Thyroid gland (tissue), 4 donors: ENCODE results near the gene ARL6IP4. TPM values are rescaled to one million over a fixed set of nuclear protein-coding genes. Genes with fewer than 3 reads are reported as not detected.

Experiments
- DNase-seq, 2 donors: peaks; one replicate each; pipeline ENCODE4 v3.0.0-alpha.2; 2019
- H3K27ac ChIP-seq, 3 donors: fragments of 200-600 bp; sonication (generic); 1 replicate in 2 of 3; 2 replicates in 1 of 3; pipeline ENCODE4 v1.5.1; 2016 to 2019; ENCODE audit warnings: mild to moderate bottlenecking in 1 of 3, moderate library complexity in 1 of 3
- H3K27me3 ChIP-seq: fragments of 200-600 bp; sonication (generic); one replicate; pipeline ENCODE4 v1.5.1; 2019
- H3K36me3 ChIP-seq, 2 donors: fragments of 200-600 bp; sonication (generic); one replicate each; pipeline ENCODE4 v1.5.1; 2016 to 2019
- H3K4me1 ChIP-seq, 2 donors: fragments of 200-600 bp; sonication (generic); one replicate each; pipeline ENCODE4 v1.5.1; 2017 to 2019
- H3K4me3 ChIP-seq, 3 donors: fragments of 200-600 bp; sonication (generic); replicated peaks in 1 of 3; 1 replicate in 2 of 3; 2 replicates in 1 of 3; pipeline ENCODE4 v1.5.1; 2016; ENCODE audit warnings: mild to moderate bottlenecking in 1 of 3
- H3K9me3 ChIP-seq: fragments of 200-600 bp; sonication (generic); one replicate; pipeline ENCODE4 v1.5.1; 2017
- POLR2A ChIP-seq, 2 donors: fragments of 450-650 bp; IDR thresholded peaks; one replicate each; pipeline ENCODE4 v1.6.1; 2017; ENCODE audit warnings: antibody characterized with exemption in 2 of 2, mild to moderate bottlenecking in 2 of 2, moderate library complexity in 1 of 2
- WGBS, 2 donors: methylation state at CpG; one replicate each; pipeline ENCODE4 v1.1.5; 2017; 5-methylcytosine and 5-hydroxymethylcytosine counted together
- intact Hi-C: fragments of 100-400 bp; cut with DNase I; formaldehyde crosslinking; loops from one replicate; pipeline ENCODE4 v1.15.1; 2023
- total RNA-seq, 4 donors: library from RNA; depleted of rRNA; stranded (reverse); fragments of >200 nt; gene quantifications; one replicate each; pipeline ENCODE4 v1.2.3, GENCODE V29; 2016
- TF ChIP-seq, protein P1 (sequence below), 6 experiments: fragments of 200-600 bp in 3 of 6; fragments of 450-650 bp in 3 of 6; sonication (generic) in 3 of 6; IDR thresholded peaks; one replicate each; pipeline ENCODE4 v1.5.1; 2016 to 2019; ENCODE audit warnings: antibody characterized with exemption in 6 of 6, mild to moderate bottlenecking in 2 of 6, inconsistent platforms in 1 of 6, moderate library complexity in 1 of 6

ARL6IP4 gene
- total RNA-seq, 4 donors from 2014 or later = 210 to 281 (median 262) TPM

DNA sequence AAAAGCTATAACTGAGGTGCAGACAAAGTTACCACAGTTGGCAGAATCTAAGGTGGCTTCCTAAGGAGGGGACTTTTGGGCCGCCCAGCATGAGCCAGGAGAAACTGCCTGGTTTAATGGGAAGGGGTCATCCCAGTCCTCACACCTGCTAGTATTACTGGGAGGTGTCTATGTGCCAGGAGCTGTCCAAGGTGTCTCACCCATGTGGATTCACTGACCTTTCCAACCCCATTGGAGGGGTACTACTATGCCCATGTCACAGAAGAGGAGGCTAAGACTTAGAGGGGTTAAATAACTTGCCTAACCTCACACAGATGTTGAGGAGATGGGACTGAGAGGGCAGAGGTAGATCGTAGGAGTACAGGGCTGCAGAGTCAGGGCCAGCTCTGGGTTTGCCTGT lies 24.4 kb upstream of the ARL6IP4 start:
- no peaks in the 10 kb centered on the region for H3K27me3 ChIP-seq
- TF ChIP-seq, protein P1, sequence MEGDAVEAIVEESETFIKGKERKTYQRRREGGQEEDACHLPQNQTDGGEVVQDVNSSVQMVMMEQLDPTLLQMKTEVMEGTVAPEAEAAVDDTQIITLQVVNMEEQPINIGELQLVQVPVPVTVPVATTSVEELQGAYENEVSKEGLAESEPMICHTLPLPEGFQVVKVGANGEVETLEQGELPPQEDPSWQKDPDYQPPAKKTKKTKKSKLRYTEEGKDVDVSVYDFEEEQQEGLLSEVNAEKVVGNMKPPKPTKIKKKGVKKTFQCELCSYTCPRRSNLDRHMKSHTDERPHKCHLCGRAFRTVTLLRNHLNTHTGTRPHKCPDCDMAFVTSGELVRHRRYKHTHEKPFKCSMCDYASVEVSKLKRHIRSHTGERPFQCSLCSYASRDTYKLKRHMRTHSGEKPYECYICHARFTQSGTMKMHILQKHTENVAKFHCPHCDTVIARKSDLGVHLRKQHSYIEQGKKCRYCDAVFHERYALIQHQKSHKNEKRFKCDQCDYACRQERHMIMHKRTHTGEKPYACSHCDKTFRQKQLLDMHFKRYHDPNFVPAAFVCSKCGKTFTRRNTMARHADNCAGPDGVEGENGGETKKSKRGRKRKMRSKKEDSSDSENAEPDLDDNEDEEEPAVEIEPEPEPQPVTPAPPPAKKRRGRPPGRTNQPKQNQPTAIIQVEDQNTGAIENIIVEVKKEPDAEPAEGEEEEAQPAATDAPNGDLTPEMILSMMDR (IDR thresholded peaks at IDR 0.05) = no peak
- no peak for TF ChIP-seq POLR2A (IDR thresholded peaks at IDR 0.05)
- peaks cover 0 to under 1% of the 10 kb centered on the region in 2 donors for H3K4me1 ChIP-seq
- no peaks in the 10 kb centered on the region for H3K9me3 ChIP-seq
- DNase-seq = no peak
- 76 to 78% methylated on average over 2 of the region's 2 CpGs for WGBS, 2 donors
- H3K36me3 ChIP-seq = peaks cover 0 to 6% of the 10 kb centered on the region in 2 donors
- intact Hi-C loops = no loop called here
- H3K27ac ChIP-seq = no peak overlapping the region
- H3K4me3 ChIP-seq = no peak overlapping the region

DNA sequence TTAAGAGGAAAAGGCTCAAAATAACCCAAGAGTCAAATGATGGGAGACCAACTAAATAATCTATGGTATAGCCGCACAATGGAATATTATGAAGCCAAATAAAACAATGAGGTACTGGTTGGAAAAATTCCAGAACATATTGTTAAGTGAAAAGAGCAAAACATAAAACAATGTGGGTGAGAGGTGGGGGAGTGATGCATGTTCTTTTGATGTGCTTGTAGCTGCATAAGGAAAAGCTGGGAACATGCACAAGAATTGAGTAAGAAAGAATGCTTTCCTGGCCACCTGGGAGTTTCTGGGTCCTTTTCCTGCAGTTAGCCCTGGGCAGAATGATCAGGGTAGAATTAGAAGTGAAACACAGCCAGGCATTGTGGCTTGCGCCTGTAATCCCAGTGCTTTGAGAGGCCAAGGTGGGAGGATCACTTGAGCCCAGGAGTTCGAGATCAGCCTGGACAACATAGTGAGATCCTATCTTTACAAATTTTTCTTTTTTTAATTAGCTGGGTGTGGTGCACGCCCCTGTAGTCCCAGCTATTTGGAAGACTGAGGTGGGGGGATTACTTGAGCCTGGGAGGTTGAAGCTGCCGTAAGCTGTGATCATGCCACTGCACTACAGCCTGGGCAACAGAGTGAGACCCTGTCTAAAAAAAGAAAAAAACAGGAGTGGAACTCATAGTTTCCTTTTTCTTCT lies 22.1 kb upstream of the ARL6IP4 start:
- TF ChIP-seq, protein P1 (IDR thresholded peaks at IDR 0.05) = no peak
- TF ChIP-seq POLR2A (IDR thresholded peaks at IDR 0.05) = no peak
- no peak for DNase-seq
- Histone ChIP-seq H3K9me3 (no peaks in the 10 kb centered on the region), H3K4me1 (peaks cover 7 to 16% of the 10 kb centered on the region in 2 donors), H3K4me3 (no peak overlapping the region), H3K27me3 (no peaks in the 10 kb centered on the region), H3K36me3 (peaks cover 0 to 6% of the 10 kb centered on the region in 2 donors), H3K27ac (no peak overlapping the region)
- 90 to 94% methylated on average over 5 of the region's 5 CpGs for WGBS, 2 donors
- intact Hi-C loops = no loop called here

DNA sequence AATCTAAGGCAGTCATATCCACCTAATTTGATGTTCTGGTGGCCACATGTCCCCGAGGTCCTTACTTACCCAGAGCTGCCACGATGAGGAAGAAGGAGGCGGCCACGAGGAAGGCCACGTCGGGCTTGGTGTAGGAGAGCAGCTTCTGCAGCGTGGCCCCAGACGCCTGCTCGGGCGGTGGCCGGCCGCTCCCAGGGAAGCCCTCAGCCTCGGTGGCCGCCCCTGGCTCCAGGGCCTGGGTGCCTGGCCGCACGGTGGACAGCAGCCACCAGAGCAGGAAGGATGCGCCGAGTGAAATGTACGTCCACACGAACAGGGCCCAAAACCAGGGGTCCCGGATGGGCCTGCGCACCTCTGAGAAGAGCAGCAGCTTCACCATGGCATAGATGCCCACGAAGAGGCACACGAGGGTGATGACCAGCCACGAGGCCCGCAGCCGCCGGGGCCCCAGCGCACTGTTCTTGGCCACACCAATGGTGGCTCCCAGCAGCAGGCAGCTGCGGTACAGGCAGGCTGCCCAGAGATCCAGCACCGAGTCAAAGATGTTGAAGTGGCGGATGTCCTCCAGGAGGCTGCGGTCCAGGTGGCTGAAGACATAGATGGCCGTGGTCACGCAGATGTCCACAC lies 20.8 kb upstream of the ARL6IP4 start:
- H3K27ac ChIP-seq = no peak overlapping the region
- intact Hi-C loops = no loop called here

DNA sequence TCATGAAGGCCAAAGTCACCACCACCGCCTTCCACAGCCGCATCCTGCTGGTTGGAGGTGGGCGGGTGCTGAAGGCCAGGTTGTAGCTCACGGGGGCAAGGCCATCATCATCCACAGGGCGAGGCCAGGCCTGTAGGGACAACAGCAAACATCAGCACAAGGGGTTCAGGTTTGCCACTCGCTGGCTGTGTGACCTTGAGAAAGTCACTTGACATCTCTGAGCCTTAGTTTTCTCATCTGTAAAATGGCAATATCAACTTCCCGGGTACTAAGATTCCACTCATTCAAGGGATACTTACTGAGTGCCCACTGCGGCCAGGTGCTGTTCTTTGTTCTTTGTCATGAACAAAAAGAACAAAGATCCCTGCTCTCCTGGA lies 20.3 kb upstream of the ARL6IP4 start:
- WGBS, 2 donors = 95 to 97% methylated on average over 8 of the region's 8 CpGs
- no peak for DNase-seq
- Histone ChIP-seq H3K4me3 (no peak overlapping the region), H3K27me3 (no peaks in the 10 kb centered on the region), H3K27ac (no peak overlapping the region), H3K9me3 (no peaks in the 10 kb centered on the region), H3K4me1 (peaks cover 17 to 34% of the 10 kb centered on the region in 2 donors), H3K36me3 (peaks cover 0 to 6% of the 10 kb centered on the region in 2 donors)
- intact Hi-C loops = no loop called here
- TF ChIP-seq POLR2A (IDR thresholded peaks at IDR 0.05) = no peak
- TF ChIP-seq, protein P1 (IDR thresholded peaks at IDR 0.05) = no peak

More for the DNA sequence above, 20.8 kb upstream of the ARL6IP4 start:
- Histone ChIP-seq H3K4me1 (peaks cover 17 to 29% of the 10 kb centered on the region in 2 donors), H3K4me3 (no peak overlapping the region), H3K9me3 (no peaks in the 10 kb centered on the region), H3K27me3 (no peaks in the 10 kb centered on the region), H3K36me3 (peaks cover 0 to 6% of the 10 kb centered on the region in 2 donors)
- no peak for DNase-seq
- TF ChIP-seq, protein P1 (IDR thresholded peaks at IDR 0.05) = no peak
- TF ChIP-seq POLR2A (IDR thresholded peaks at IDR 0.05) = no peak
- 90 to 96% methylated on average over 18 to 35 of the region's 35 CpGs for WGBS, 2 donors
